Lower leg skin (tissue), 4 donors: ENCODE measurements around the gene STAT4. TPM values are rescaled to one million over a fixed set of nuclear protein-coding genes. Genes with fewer than 3 reads are reported as not detected.
A peak's percentile ranks its signal among the peaks of the same experiment; 100 is the strongest.

Source experiments
- DNase-seq, 2 donors: peaks; one replicate each; pipeline ENCODE4 v3.0.0-alpha.2; 2019; ENCODE audit warnings: low spot score in 2 of 2
- H3K4me3 ChIP-seq: fragments of 200-600 bp; sonication (generic); 2 replicates; pipeline ENCODE4 v1.5.1; 2017; ENCODE audit warnings: mild to moderate bottlenecking, low read depth; ENCODE audit not compliant: poor library complexity, severe bottlenecking
- CTCF ChIP-seq, 3 donors: fragments of 450-650 bp; IDR thresholded peaks; one replicate each; pipeline ENCODE4 v1.5.1; 2016; ENCODE audit warnings: antibody characterized with exemption in 3 of 3, mild to moderate bottlenecking in 3 of 3, moderate library complexity in 2 of 3
- POLR2A ChIP-seq, 2 donors: fragments of 450-650 bp; IDR thresholded peaks; one replicate each; pipeline ENCODE4 v1.6.1; 2016 to 2017; ENCODE audit warnings: antibody characterized with exemption in 2 of 2, mild to moderate bottlenecking in 1 of 2, moderate library complexity in 1 of 2
- WGBS, 2 donors: methylation state at CpG; one replicate each; pipeline ENCODE4 v1.1.5; 2018; 5-methylcytosine and 5-hydroxymethylcytosine counted together
- intact Hi-C: fragments of 100-400 bp; cut with DNase I; formaldehyde crosslinking; loops from one replicate; pipeline ENCODE4 v1.15.0; 2023; ENCODE audit warnings: low total_unique reads
- total RNA-seq, 4 donors: library from RNA; depleted of rRNA; stranded (reverse); fragments of >200 nt; gene quantifications; one replicate each; pipeline ENCODE4 v1.1.0, GENCODE V29; 2016

The STAT4 gene
- total RNA-seq, 4 donors from 2014 or later, result 0.46 to 4.3 (median 1.3) TPM

- WGBS, 2 donors, result 30 to 32% methylated on average over 14 of the region's 14 CpGs
- intact Hi-C loops, result no loop called here
- peak overlapping the region; percentile 86 for H3K4me3 ChIP-seq
- no peak for DNase-seq
- no peak for TF ChIP-seq POLR2A (IDR thresholded peaks at IDR 0.05)
- no peak for TF ChIP-seq CTCF (IDR thresholded peaks at IDR 0.05)
Measured at GRCh38 chr2:191012845-191013681, 137.7 kb downstream of the STAT4 start.

DNA sequence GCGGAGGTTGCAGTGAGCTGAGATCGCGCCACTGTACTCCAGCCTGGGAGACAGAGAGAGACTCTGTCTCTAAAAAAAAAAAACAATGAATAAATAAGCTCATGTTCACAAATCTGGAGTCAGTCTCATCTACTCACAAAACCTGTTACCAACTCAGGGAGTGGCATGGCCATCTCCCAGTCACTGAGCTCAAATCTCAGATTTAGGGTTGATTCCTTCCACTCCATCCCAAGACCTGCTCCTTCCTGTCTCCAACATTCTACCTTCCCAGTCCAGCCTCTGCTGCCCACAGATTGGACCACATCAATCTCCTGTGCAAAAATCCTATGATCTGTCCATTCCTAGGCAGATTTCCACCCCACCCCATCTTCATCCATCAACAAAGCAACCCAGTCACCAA lies 138.4 kb downstream of the STAT4 start:
- intact Hi-C loops, result no loop called here
- WGBS, 2 donors, result 81 to 86% methylated on average over 3 of the region's 3 CpGs
- DNase-seq, result no peak
- H3K4me3 ChIP-seq, result no peak overlapping the region
- TF ChIP-seq POLR2A (IDR thresholded peaks at IDR 0.05) (no peak), CTCF (IDR thresholded peaks at IDR 0.05) (no peak)

- 74 to 80% methylated on average over 14 of the region's 14 CpGs for WGBS, 2 donors
- intact Hi-C loops, result no loop called here
- TF ChIP-seq POLR2A (IDR thresholded peaks at IDR 0.05), result no peak
- TF ChIP-seq CTCF (IDR thresholded peaks at IDR 0.05), result no peak
Measured at GRCh38 chr2:191010887-191011885, 139.6 kb downstream of the STAT4 start.

GRCh38 chr2:191009541-191010374 lies 141.0 kb downstream of the STAT4 start:
- intact Hi-C loops, result no loop called here
- WGBS, 2 donors, result 92 to 95% methylated on average over 4 of the region's 4 CpGs
- no peak overlapping the region for H3K4me3 ChIP-seq
- no peak for TF ChIP-seq POLR2A (IDR thresholded peaks at IDR 0.05)
- TF ChIP-seq CTCF (IDR thresholded peaks at IDR 0.05), result no peak
- DNase-seq, result no peak

More at GRCh38 chr2:191010887-191011885, 139.6 kb downstream of the STAT4 start:
- H3K4me3 ChIP-seq, result no peak overlapping the region
- DNase-seq, result no peak

GRCh38 chr2:191008286-191008685 lies 142.5 kb downstream of the STAT4 start:
- no peak for DNase-seq
- no peak for TF ChIP-seq CTCF (IDR thresholded peaks at IDR 0.05)
- TF ChIP-seq POLR2A (IDR thresholded peaks at IDR 0.05), result no peak
- no peak overlapping the region for H3K4me3 ChIP-seq
- intact Hi-C loops, result no loop called here
